ENCODE results near the gene ZNF436.
"Not testable (repeated sequence)": the region's sequence is repeated elsewhere in the genome, so short reads cannot be mapped to it uniquely, and the experiment has no call there.

ZNF436 gene

GRCh38 chr1:23393706-23394105 lies 24.1 kb upstream of the ZNF436 start:
- DNase-seq (ENCODE audit: low read depth in 1 of 2, low spot score in 1 of 2): no peak

- DNase-seq (ENCODE audit: low read depth in 1 of 2, low spot score in 1 of 2): no peak
Measured at GRCh38 chr1:23392125-23392855, 22.7 kb upstream of the ZNF436 start.

- DNase-seq (ENCODE audit: low read depth in 1 of 2, low spot score in 1 of 2): no peak
Measured at GRCh38 chr1:23389837-23390321, 20.2 kb upstream of the ZNF436 start.

GRCh38 chr1:23387494-23387893 lies 17.9 kb upstream of the ZNF436 start:
- DNase-seq (ENCODE audit: low read depth in 1 of 2, low spot score in 1 of 2): no peak

- DNase-seq (ENCODE audit: low read depth in 1 of 2, low spot score in 1 of 2): no peak
Measured at GRCh38 chr1:23385119-23385621, 15.5 kb upstream of the ZNF436 start.

GRCh38 chr1:23384312-23385058 lies 14.8 kb upstream of the ZNF436 start:
- no peak for DNase-seq (ENCODE audit: low read depth in 1 of 2, low spot score in 1 of 2)

- no peak for DNase-seq (ENCODE audit: low read depth in 1 of 2, low spot score in 1 of 2)
Measured at GRCh38 chr1:23383577-23384311, 14.1 kb upstream of the ZNF436 start.

GRCh38 chr1:23381233-23381885 lies 11.7 kb upstream of the ZNF436 start:
- DNase-seq (ENCODE audit: low read depth in 1 of 2, low spot score in 1 of 2): no peak

GRCh38 chr1:23380719-23381118 lies 11.1 kb upstream of the ZNF436 start:
- DNase-seq (ENCODE audit: low read depth in 1 of 2, low spot score in 1 of 2): no peak

GRCh38 chr1:23380236-23380635 lies 10.6 kb upstream of the ZNF436 start:
- not testable (repeated sequence) for DNase-seq (ENCODE audit: low read depth in 1 of 2, low spot score in 1 of 2)

- no peak for DNase-seq (ENCODE audit: low read depth in 1 of 2, low spot score in 1 of 2)
Measured at GRCh38 chr1:23376890-23377811, 7.5 kb upstream of the ZNF436 start.

- not testable (repeated sequence) for DNase-seq (ENCODE audit: low read depth in 1 of 2, low spot score in 1 of 2)
Measured at GRCh38 chr1:23374079-23374735, 4.6 kb upstream of the ZNF436 start.

- no peak for DNase-seq (ENCODE audit: low read depth in 1 of 2, low spot score in 1 of 2)
Measured at GRCh38 chr1:23371987-23372880, 2.6 kb upstream of the ZNF436 start.

GRCh38 chr1:23370709-23371584 lies 1.3 kb upstream of the ZNF436 start:
- DNase-seq (ENCODE audit: low read depth in 1 of 2, low spot score in 1 of 2): no peak

- DNase-seq (ENCODE audit: low read depth in 1 of 2, low spot score in 1 of 2): no peak
Measured at GRCh38 chr1:23370330-23370708, 683 bp upstream of the ZNF436 start.

- peak; percentile 68 to 82 for DNase-seq (ENCODE audit: low read depth in 1 of 2, low spot score in 1 of 2)
Measured at GRCh38 chr1:23368562-23369334, 888 bp downstream of the ZNF436 start.
